BLaER1 treated with 17β-estradiol and CSF1 and Interleukin-3, amounts not matched to agents 10 nM and 100 nM (cell line): ENCODE measurements around the gene PHRF1.

Experiments used
- H3K27ac ChIP-seq, 11 experiments: shearing (Covaris generic); formaldehyde crosslinking; 2 replicates each; pipeline ENCODE4 v1.8.1; 2022
- H3K27me3 ChIP-seq, 11 experiments: shearing (Covaris generic); formaldehyde crosslinking; 2 replicates each; pipeline ENCODE4 v1.8.1; 2022
- H3K36me3 ChIP-seq, 11 experiments: shearing (Covaris generic); formaldehyde crosslinking; 2 replicates each; pipeline ENCODE4 v1.8.1; 2022
- H3K4me1 ChIP-seq, 10 experiments: shearing (Covaris generic); formaldehyde crosslinking; 2 replicates each; pipeline ENCODE4 v1.8.1; 2022
- H3K4me2 ChIP-seq, 11 experiments: shearing (Covaris generic); formaldehyde crosslinking; 2 replicates each; pipeline ENCODE4 v1.8.1; 2022
- H3K4me3 ChIP-seq, 10 experiments: shearing (Covaris generic); formaldehyde crosslinking; 2 replicates each; pipeline ENCODE4 v1.8.1; 2022
- H3K9ac ChIP-seq, 11 experiments: shearing (Covaris generic); formaldehyde crosslinking; 2 replicates each; pipeline ENCODE4 v1.8.1; 2022
- H3K9me3 ChIP-seq, 11 experiments: shearing (Covaris generic); formaldehyde crosslinking; replicated peaks in 1 of 11; 2 replicates each; pipeline ENCODE4 v1.8.1; 2022
- H4K20me1 ChIP-seq, 11 experiments: shearing (Covaris generic); formaldehyde crosslinking; 2 replicates each; pipeline ENCODE4 v1.8.1; 2022
- Cebpa-rat ChIP-seq, 11 experiments: shearing (Covaris generic); IDR thresholded peaks; 2 replicates each; pipeline ENCODE4 v1.8.1; 2022

The PHRF1 gene

GRCh38 chr11:545171-545570 lies 31.1 kb upstream of the PHRF1 start:
- H4K20me1 ChIP-seq, result no peaks in the 10 kb centered on the region
- no peaks in the 10 kb centered on the region for H3K36me3 ChIP-seq
- H3K4me3 ChIP-seq, result no peak overlapping the region
- TF ChIP-seq Cebpa-rat (IDR thresholded peaks at IDR 0.05), result no peak
- no peaks in the 10 kb centered on the region for H3K27me3 ChIP-seq
- no peak overlapping the region for H3K9ac ChIP-seq
- H3K27ac ChIP-seq, result no peak overlapping the region
- H3K4me1 ChIP-seq, result peaks cover 0 to 25% (median 11%) of the 10 kb centered on the region in 10 experiments; a peak in 16 of 20 replicates
- H3K4me2 ChIP-seq, result no peak overlapping the region
- no peaks in the 10 kb centered on the region for H3K9me3 ChIP-seq

- no peak overlapping the region for H3K4me3 ChIP-seq
- no peak overlapping the region for H3K9ac ChIP-seq
- H3K27me3 ChIP-seq, result peaks cover 0 to 9% (median 0%) of the 10 kb centered on the region in 11 experiments; a peak in 7 of 22 replicates
- no peak overlapping the region for H3K27ac ChIP-seq
- TF ChIP-seq Cebpa-rat (IDR thresholded peaks at IDR 0.05), result no peak
- no peaks in the 10 kb centered on the region for H3K9me3 ChIP-seq
- no peaks in the 10 kb centered on the region; a peak in 1 of 22 replicates for H3K36me3 ChIP-seq
- H3K4me1 ChIP-seq, result peaks cover 0 to 21% (median 5%) of the 10 kb centered on the region in 10 experiments; a peak in 7 of 20 replicates
- no peak overlapping the region for H3K4me2 ChIP-seq
- H4K20me1 ChIP-seq, result peaks cover 0 to 18% (median 2%) of the 10 kb centered on the region in 11 experiments; a peak in 8 of 22 replicates
Observed at GRCh38 chr11:548700-549603, 27.3 kb upstream of the PHRF1 start.

DNA sequence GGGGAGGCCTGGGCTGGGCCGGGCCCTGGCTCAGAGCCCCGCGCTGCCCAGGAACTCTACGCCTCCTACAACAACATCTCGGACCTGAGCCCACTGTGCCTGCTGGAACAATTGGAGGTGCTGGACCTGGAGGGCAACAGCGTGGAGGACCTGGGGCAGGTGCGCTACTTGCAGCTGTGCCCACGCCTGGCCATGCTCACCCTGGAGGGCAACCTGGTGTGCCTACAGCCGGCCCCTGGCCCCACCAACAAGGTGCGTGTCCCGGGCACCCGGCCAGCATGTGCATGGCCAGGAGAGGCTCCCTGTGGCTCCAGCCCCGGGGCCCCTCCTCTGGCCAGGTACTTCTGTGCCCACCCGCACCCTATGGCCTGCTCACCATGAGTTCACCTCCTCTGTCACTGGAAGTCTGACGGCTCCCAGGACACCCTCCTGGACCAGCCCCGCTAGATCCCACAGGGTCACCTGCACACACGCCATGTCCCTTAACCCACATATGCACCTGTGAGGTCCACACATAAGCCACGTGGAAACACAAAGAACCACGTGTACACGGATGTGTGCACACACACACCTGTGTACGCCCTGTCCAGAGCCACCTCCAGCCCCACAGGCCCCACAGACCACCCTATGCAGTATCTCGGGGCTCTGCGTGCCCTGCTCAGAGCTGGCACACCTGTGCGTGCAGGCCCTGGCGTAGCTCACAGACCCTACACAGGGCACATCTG lies 26.1 kb upstream of the PHRF1 start:
- no peaks in the 10 kb centered on the region for H3K9me3 ChIP-seq
- H3K36me3 ChIP-seq, result no peaks in the 10 kb centered on the region; a peak in 1 of 22 replicates
- TF ChIP-seq Cebpa-rat (IDR thresholded peaks at IDR 0.05), result no peak
- H3K27ac ChIP-seq, result no peak overlapping the region
- H4K20me1 ChIP-seq, result peaks cover 0 to 25% (median 9%) of the 10 kb centered on the region in 11 experiments; a peak in 11 of 22 replicates
- H3K4me3 ChIP-seq, result no peak overlapping the region
- H3K4me1 ChIP-seq, result peaks cover under 1 to 30% (median 12%) of the 10 kb centered on the region in 10 experiments; a peak in 17 of 20 replicates
- H3K27me3 ChIP-seq, result peaks cover under 1 to 20% (median 1%) of the 10 kb centered on the region in 11 experiments; a peak in 21 of 22 replicates
- no peak overlapping the region for H3K4me2 ChIP-seq
- H3K9ac ChIP-seq, result no peak overlapping the region

DNA sequence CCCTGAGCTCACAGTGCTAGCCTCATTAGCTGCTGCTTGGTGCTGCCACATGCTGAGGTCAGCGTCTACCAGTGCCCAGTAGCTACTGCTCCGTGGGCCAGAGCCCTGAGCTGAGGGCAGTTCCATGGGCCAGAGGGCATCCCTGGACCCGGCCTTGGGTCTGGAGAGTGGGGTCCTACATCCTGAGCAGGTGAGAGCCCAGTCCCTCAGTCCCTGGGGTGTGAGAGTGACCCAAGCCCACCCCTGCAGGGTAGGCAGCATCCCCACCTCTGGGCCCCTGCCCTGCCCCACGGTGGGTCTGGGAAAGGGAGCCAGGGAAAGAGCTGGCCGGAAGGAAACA lies 25.6 kb upstream of the PHRF1 start:
- no peak for TF ChIP-seq Cebpa-rat (IDR thresholded peaks at IDR 0.05)
- Histone ChIP-seq H3K4me2 (no peak overlapping the region), H3K4me3 (no peak overlapping the region), H3K9me3 (no peaks in the 10 kb centered on the region), H3K9ac (no peak overlapping the region), H3K36me3 (no peaks in the 10 kb centered on the region; a peak in 1 of 22 replicates), H3K27me3 (peaks cover 6 to 26% (median 7%) of the 10 kb centered on the region in 11 experiments), H3K27ac (no peak overlapping the region), H4K20me1 (peaks cover 0 to 30% (median 9%) of the 10 kb centered on the region in 11 experiments; a peak in 12 of 22 replicates), H3K4me1 (peaks cover 6 to 35% (median 18%) of the 10 kb centered on the region in 10 experiments; a peak in 17 of 20 replicates)

DNA sequence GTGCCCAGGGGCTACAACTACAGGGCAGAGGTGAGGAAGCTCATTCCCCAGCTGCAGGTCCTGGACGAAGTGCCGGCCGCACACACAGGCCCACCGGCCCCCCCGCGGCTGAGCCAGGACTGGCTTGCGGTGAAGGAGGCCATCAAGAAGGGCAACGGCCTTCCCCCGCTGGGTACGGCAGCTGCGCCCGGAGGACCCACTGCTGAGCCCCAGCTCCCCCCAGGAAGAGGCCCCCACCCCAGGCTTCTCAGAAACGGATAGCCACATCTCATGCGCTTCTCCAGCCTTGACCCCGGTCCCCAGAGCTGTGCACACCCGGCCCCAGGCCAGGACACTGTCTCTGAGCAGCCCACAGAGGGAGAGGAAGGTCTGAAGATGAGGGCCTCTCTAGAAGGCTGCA lies 25.1 kb upstream of the PHRF1 start:
- H3K9ac ChIP-seq, result no peak overlapping the region
- H3K4me1 ChIP-seq, result peaks cover 10 to 39% (median 22%) of the 10 kb centered on the region in 10 experiments; a peak in 17 of 20 replicates
- H3K36me3 ChIP-seq, result no peaks in the 10 kb centered on the region; a peak in 1 of 22 replicates
- TF ChIP-seq Cebpa-rat (IDR thresholded peaks at IDR 0.05), result no peak
- H3K27ac ChIP-seq, result no peak overlapping the region
- peaks cover 10 to 30% (median 11%) of the 10 kb centered on the region in 11 experiments for H3K27me3 ChIP-seq
- no peak overlapping the region for H3K4me2 ChIP-seq
- H4K20me1 ChIP-seq, result peaks cover 0 to 34% (median 12%) of the 10 kb centered on the region in 11 experiments; a peak in 15 of 22 replicates
- H3K4me3 ChIP-seq, result no peak overlapping the region
- no peaks in the 10 kb centered on the region for H3K9me3 ChIP-seq

- H3K9ac ChIP-seq, result no peak overlapping the region
- H3K4me1 ChIP-seq, result peaks cover 14 to 44% (median 26%) of the 10 kb centered on the region in 10 experiments; a peak in 17 of 20 replicates
Observed at GRCh38 chr11:551596-551995, 24.7 kb upstream of the PHRF1 start.

DNA sequence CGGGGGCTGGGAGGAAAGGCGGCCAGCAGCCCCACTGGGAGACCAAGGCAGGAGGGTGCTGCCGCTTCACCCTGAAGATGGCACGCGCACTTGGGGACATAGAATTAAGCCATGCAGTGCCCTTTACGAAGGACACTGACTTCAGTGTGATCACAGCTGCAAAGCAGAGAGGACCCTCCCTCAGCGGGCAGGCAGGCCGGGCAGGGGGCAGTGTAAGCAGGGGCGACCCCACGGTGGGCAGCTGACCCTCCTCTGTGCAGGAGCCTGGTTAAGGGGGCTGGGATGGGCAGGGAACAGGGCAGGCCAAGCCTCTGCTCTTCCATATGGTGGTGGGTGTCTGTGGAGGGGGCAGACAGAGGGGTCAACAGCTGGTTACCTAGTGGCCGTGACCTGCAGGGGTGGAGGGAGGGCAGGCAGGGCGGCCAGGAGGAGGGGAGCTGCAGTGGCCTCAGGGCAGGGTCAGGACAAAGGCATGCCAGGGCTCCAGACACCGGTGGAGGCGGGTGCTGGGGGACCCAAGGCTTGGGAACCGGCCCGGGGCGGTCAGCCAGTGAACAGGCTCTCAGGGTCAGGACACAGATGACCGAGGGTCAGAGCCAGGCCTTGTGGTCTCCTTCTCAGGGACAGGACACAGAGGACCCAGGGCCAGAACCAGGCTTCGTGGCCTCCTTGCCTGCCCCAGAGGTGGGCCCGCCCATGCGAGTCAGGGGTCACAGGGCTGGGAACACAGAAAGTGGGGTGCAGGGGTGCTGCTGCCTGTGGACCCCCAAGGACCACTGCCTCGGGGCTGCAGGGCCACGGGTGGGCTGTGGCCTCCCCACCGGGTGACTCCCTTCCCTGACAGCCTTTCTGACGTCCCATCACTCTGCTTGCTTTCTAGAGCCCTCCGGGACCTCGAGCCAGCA lies 22.9 kb upstream of the PHRF1 start:
- Histone ChIP-seq H3K4me3 (no peak overlapping the region), H3K9me3 (no peaks in the 10 kb centered on the region), H3K9ac (no peak overlapping the region), H3K27me3 (peaks cover 32 to 52% (median 33%) of the 10 kb centered on the region in 11 experiments), H4K20me1 (peaks cover 0 to 56% (median 28%) of the 10 kb centered on the region in 11 experiments; a peak in 17 of 22 replicates), H3K36me3 (no peaks in the 10 kb centered on the region; a peak in 1 of 22 replicates), H3K27ac (no peak overlapping the region), H3K4me1 (peaks cover 14 to 52% (median 30%) of the 10 kb centered on the region in 10 experiments; a peak in 17 of 20 replicates), H3K4me2 (peak overlapping the region in 4 of 11 experiments; percentile 57 to 72 (median 62); a peak in 4 of 22 replicates)
- TF ChIP-seq Cebpa-rat (IDR thresholded peaks at IDR 0.05), result no peak

More at GRCh38 chr11:551596-551995, 24.7 kb upstream of the PHRF1 start:
- H3K9me3 ChIP-seq, result no peaks in the 10 kb centered on the region
- no peak overlapping the region for H3K4me3 ChIP-seq
- no peak overlapping the region for H3K27ac ChIP-seq
- H4K20me1 ChIP-seq, result peaks cover 0 to 39% (median 17%) of the 10 kb centered on the region in 11 experiments; a peak in 17 of 22 replicates
- H3K36me3 ChIP-seq, result no peaks in the 10 kb centered on the region; a peak in 1 of 22 replicates
- H3K27me3 ChIP-seq, result peaks cover 15 to 34% (median 16%) of the 10 kb centered on the region in 11 experiments
- H3K4me2 ChIP-seq, result peak overlapping the region in 1 of 11 experiments; percentile 24; a peak in 1 of 22 replicates
- no peak for TF ChIP-seq Cebpa-rat (IDR thresholded peaks at IDR 0.05)

DNA sequence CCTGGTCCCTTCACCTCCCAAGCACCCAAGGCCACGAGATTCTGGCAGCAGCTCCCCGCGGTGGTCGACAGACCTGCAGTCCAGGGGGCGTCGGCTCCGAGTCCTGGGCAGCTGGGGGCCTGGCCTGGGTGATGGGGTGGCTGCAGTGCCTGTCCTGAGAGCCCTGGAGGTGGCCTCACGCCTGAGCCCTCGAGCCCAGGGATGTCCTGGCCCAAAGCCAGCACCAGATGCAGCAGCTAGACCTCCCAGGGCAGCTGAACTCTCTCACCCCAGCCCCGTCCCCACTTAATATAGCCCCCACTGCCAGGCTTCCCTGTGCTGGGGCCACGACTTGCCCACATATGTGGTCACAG lies 22.3 kb upstream of the PHRF1 start:
- peak overlapping the region in 10 of 11 experiments; percentile 56 to 83 (median 70); a peak in 16 of 22 replicates for H3K4me2 ChIP-seq

More for the DNA sequence above, 22.3 kb upstream of the PHRF1 start:
- no peak overlapping the region; a peak in 1 of 22 replicates for H3K9ac ChIP-seq
- no peak overlapping the region for H3K27ac ChIP-seq
- H3K36me3 ChIP-seq, result no peaks in the 10 kb centered on the region; a peak in 1 of 22 replicates
- peaks cover 39 to 58% (median 39%) of the 10 kb centered on the region in 11 experiments for H3K27me3 ChIP-seq
- no peaks in the 10 kb centered on the region for H3K9me3 ChIP-seq
- TF ChIP-seq Cebpa-rat (IDR thresholded peaks at IDR 0.05), result no peak
- H3K4me3 ChIP-seq, result no peak overlapping the region
- H4K20me1 ChIP-seq, result peaks cover 0 to 59% (median 28%) of the 10 kb centered on the region in 11 experiments; a peak in 17 of 22 replicates
- H3K4me1 ChIP-seq, result peaks cover 14 to 51% (median 30%) of the 10 kb centered on the region in 10 experiments; a peak in 17 of 20 replicates
